ENCODE data around the gene SLC6A12.
A peak's percentile ranks its signal among the peaks of the same experiment; 100 is the strongest.

GRCh38 chr12:219891-220352 lies 6.0 kb upstream of the SLC6A12 start:
- peak; percentile 30 to 75 (median 41) for TF ChIP-seq CTCF (IDR thresholded peaks at IDR 0.05)
- no peak for TF ChIP-seq POLR2A (IDR thresholded peaks at IDR 0.05)
- no peak for TF ChIP-seq EP300 (IDR thresholded peaks at IDR 0.05)
